MM.1S (cell line): ENCODE results near the gene KRTAP13-4.

Experiments
- DNase-seq: peaks from one replicate; pipeline ENCODE4 v3.0.0-alpha.2; 2015
- H2AFZ ChIP-seq: fragments of 300-600 bp; sonication (generic); 2 replicates; pipeline ENCODE4 v1.6.0; 2016; ENCODE audit warnings: antibody characterized with exemption, low read length
- H3F3A ChIP-seq: fragments of 300-600 bp; sonication (generic); 2 replicates; pipeline ENCODE4 v1.6.1; 2016; ENCODE audit warnings: mild to moderate bottlenecking, antibody characterized with exemption, low read length, moderate library complexity, mixed read lengths; ENCODE audit not compliant: insufficient read depth
- H3K27ac ChIP-seq: fragments of 300-600 bp; sonication (generic); 2 replicates; pipeline ENCODE4 v1.5.1; 2016; ENCODE audit warnings: mild to moderate bottlenecking, low read length
- H3K27me3 ChIP-seq: fragments of 300-600 bp; sonication (generic); replicated peaks from 2 replicates; pipeline ENCODE4 v1.6.0; 2016; ENCODE audit warnings: low read length; ENCODE audit not compliant: insufficient read depth
- H3K36me3 ChIP-seq: fragments of 300-600 bp; sonication (generic); replicated peaks from 2 replicates; pipeline ENCODE4 v1.6.1; 2016; ENCODE audit warnings: mild to moderate bottlenecking, low read length, mixed read lengths; ENCODE audit not compliant: insufficient read depth
- H3K4me1 ChIP-seq: fragments of 300-600 bp; sonication (generic); 2 replicates; pipeline ENCODE4 v1.6.1; 2016; ENCODE audit warnings: low read length, mixed read lengths
- H3K4me2 ChIP-seq: fragments of 300-600 bp; sonication (generic); 2 replicates; pipeline ENCODE4 v1.6.0; 2016; ENCODE audit warnings: low read depth, low read length
- H3K4me3 ChIP-seq: fragments of 300-600 bp; sonication (generic); 2 replicates; pipeline ENCODE4 v1.5.1; 2016; ENCODE audit warnings: low read length, mixed read lengths
- H3K79me2 ChIP-seq: fragments of 300-600 bp; sonication (generic); 2 replicates; pipeline ENCODE4 v1.6.1; 2016; ENCODE audit warnings: mixed run types, low read length, mixed read lengths
- H3K9ac ChIP-seq: fragments of 300-600 bp; sonication (generic); 2 replicates; pipeline ENCODE4 v1.6.1; 2016; ENCODE audit warnings: low read length, mixed read lengths
- H3K9me2 ChIP-seq: fragments of 300-600 bp; sonication (generic); replicated peaks from 2 replicates; pipeline ENCODE4 v1.6.1; 2016; ENCODE audit warnings: mild to moderate bottlenecking, low read length, mixed read lengths; ENCODE audit not compliant: insufficient read depth
- H3K9me3 ChIP-seq: fragments of 300-600 bp; sonication (generic); replicated peaks from 2 replicates; pipeline ENCODE4 v1.6.1; 2016; ENCODE audit warnings: mild to moderate bottlenecking, low read length, mixed read lengths; ENCODE audit not compliant: insufficient read depth
- H4K20me1 ChIP-seq: fragments of 300-600 bp; sonication (generic); 2 replicates; pipeline ENCODE4 v1.6.1; 2016; ENCODE audit warnings: mild to moderate bottlenecking, low read length, moderate library complexity, mixed read lengths; ENCODE audit not compliant: insufficient read depth
- EZH2 ChIP-seq: fragments of 300-600 bp; sonication (generic); optimal IDR thresholded peaks from 2 replicates; pipeline ENCODE3; 2017; ENCODE audit warnings: low read depth, mild to moderate bottlenecking, antibody characterized with exemption, low read length, mixed read lengths
- EZH2phosphoT487 ChIP-seq: fragments of 300-600 bp; sonication (generic); IDR thresholded peaks from 2 replicates; pipeline ENCODE4 v1.6.1; 2018; ENCODE audit warnings: antibody characterized with exemption, low read length
- TF ChIP-seq, protein P1 (sequence below): fragments of 300-600 bp; sonication (generic); IDR thresholded peaks from 2 replicates; pipeline ENCODE4 v1.5.1; 2016; ENCODE audit warnings: antibody characterized with exemption, low read length, mixed read lengths

Gene KRTAP13-4, protein sequence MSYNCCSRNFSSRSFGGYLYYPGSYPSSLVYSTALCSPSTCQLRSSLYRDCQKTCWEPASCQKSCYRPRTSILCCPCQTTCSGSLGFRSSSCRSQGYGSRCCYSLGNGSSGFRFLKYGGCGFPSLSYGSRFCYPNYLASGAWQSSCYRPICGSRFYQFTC

DNA sequence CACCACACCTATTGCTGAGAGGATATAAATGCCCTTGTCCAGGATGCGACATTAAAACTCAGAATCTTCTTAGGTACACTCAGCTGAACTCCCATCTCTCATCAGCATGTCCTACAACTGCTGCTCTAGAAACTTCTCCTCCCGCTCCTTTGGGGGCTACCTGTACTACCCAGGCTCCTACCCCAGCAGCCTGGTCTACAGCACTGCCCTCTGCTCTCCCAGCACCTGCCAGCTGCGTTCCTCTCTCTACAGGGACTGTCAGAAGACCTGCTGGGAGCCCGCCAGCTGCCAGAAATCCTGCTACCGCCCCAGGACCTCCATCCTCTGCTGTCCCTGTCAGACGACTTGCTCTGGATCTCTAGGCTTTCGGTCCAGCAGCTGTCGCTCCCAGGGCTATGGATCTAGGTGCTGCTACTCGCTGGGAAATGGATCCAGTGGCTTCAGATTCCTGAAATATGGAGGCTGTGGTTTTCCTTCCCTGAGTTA, at the start of gene KRTAP13-4:
KRTAP13-4 (plus strand) TSS at position 51 of the 486 bp plus-strand sequence; CDS start at position 107, 56 bp downstream.
- no peak within 1 kb of the TSS for H3K27ac ChIP-seq
- H2AFZ ChIP-seq: no peak within 1 kb of the TSS
- no peak within 1 kb of the TSS for H3K9ac ChIP-seq
- H3K36me3 ChIP-seq: no peaks in the 10 kb centered on the region
- no peaks in the 10 kb centered on the region for H3F3A ChIP-seq
- H3K27me3 ChIP-seq: no peaks in the 10 kb centered on the region
- H3K9me3 ChIP-seq: no peaks in the 10 kb centered on the region
- TF ChIP-seq EZH2phosphoT487: no peak
- TF ChIP-seq, protein P1, sequence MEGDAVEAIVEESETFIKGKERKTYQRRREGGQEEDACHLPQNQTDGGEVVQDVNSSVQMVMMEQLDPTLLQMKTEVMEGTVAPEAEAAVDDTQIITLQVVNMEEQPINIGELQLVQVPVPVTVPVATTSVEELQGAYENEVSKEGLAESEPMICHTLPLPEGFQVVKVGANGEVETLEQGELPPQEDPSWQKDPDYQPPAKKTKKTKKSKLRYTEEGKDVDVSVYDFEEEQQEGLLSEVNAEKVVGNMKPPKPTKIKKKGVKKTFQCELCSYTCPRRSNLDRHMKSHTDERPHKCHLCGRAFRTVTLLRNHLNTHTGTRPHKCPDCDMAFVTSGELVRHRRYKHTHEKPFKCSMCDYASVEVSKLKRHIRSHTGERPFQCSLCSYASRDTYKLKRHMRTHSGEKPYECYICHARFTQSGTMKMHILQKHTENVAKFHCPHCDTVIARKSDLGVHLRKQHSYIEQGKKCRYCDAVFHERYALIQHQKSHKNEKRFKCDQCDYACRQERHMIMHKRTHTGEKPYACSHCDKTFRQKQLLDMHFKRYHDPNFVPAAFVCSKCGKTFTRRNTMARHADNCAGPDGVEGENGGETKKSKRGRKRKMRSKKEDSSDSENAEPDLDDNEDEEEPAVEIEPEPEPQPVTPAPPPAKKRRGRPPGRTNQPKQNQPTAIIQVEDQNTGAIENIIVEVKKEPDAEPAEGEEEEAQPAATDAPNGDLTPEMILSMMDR: no peak
- no peak for TF ChIP-seq EZH2
- H3K79me2 ChIP-seq: no peaks in the 10 kb centered on the region
- H3K4me3 ChIP-seq: no peak within 1 kb of the TSS
- H3K4me2 ChIP-seq: no peak within 1 kb of the TSS
- no peaks in the 10 kb centered on the region for H3K4me1 ChIP-seq
- H3K9me2 ChIP-seq: no peaks in the 10 kb centered on the region
- no peaks in the 10 kb centered on the region for H4K20me1 ChIP-seq
- no peak for DNase-seq

DNA sequence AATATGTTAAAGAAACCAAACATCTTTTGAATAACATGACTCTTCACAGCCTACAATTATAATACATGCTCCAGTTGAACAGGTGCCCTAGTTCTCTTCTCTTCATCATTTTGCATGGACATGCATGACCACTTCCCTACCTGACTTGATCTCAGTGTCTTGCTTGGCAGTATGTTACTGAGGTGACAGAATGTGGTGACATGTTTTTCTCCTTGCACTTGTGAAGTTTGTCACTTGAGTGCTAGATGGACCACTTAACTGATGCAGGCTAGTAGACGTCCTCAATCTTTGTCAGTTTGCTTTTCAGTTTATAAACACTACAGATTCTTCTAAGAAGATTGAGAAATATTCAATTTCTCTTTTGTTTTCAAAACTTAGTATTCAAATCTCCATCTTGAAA, 47.8 kb upstream of the KRTAP13-4 start:
- TF ChIP-seq EZH2 (no peak), EZH2phosphoT487 (no peak)
- TF ChIP-seq, protein P1: no peak
- H3K9me2 ChIP-seq: no peaks in the 10 kb centered on the region
- H3K27me3 ChIP-seq: no peaks in the 10 kb centered on the region
- H3K9ac ChIP-seq: no peak overlapping the region
- H2AFZ ChIP-seq: no peak overlapping the region
- H3K27ac ChIP-seq: no peak overlapping the region
- H4K20me1 ChIP-seq: no peaks in the 10 kb centered on the region
- H3K4me3 ChIP-seq: no peak overlapping the region
- H3K36me3 ChIP-seq: no peaks in the 10 kb centered on the region
- H3F3A ChIP-seq: no peaks in the 10 kb centered on the region
- H3K4me1 ChIP-seq: no peaks in the 10 kb centered on the region
- no peaks in the 10 kb centered on the region for H3K9me3 ChIP-seq
- no peaks in the 10 kb centered on the region for H3K79me2 ChIP-seq
- no peak for DNase-seq
- no peak overlapping the region for H3K4me2 ChIP-seq

DNA sequence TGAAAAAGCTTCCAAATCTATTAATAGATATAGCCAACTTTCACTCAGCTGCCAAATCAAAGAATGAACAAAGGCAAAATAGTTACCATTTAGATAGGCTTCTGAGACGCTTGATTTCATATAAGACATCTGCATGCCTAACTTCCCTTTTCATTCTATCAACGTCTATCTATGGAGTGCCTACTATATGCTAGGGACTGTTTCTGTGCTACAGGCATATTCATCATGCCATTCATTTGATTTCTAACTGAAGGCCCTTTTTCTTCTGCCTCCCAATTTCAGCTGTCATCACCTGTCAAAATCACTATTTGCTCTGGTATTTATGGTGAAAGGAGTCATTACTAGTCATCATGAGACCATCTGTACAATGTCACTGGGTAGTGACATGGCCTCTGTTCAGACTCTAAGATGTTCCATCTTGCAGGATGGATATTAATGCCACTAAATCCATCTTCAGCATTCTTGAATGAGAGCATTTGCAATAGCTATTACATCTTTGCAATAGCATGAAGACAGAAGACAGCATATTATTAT, 38.5 kb upstream of the KRTAP13-4 start:
- H3K4me1 ChIP-seq: no peaks in the 10 kb centered on the region
- H3K79me2 ChIP-seq: no peaks in the 10 kb centered on the region
- H3K27me3 ChIP-seq: no peaks in the 10 kb centered on the region
- no peaks in the 10 kb centered on the region for H3K36me3 ChIP-seq
- TF ChIP-seq EZH2phosphoT487 (no peak), EZH2 (no peak)
- TF ChIP-seq, protein P1: no peak
- no peak overlapping the region for H3K9ac ChIP-seq
- no peak overlapping the region for H3K4me2 ChIP-seq
- H3K9me2 ChIP-seq: no peaks in the 10 kb centered on the region
- H4K20me1 ChIP-seq: no peaks in the 10 kb centered on the region
- H3F3A ChIP-seq: no peaks in the 10 kb centered on the region
- no peak for DNase-seq
- H3K9me3 ChIP-seq: no peaks in the 10 kb centered on the region
- H3K4me3 ChIP-seq: no peak overlapping the region
- no peak overlapping the region for H2AFZ ChIP-seq
- H3K27ac ChIP-seq: no peak overlapping the region
